Vagina (tissue), 2 donors: ENCODE data around the gene ANKRD11. TPM values are rescaled to one million over a fixed set of nuclear protein-coding genes. Genes with fewer than 3 reads are reported as not detected.

Experiments used
- DNase-seq, 2 donors: peaks; one replicate each; pipeline ENCODE4 v3.0.0-alpha.2; 2017; ENCODE audit errors: extremely low spot score in 2 of 2
- H3K27ac ChIP-seq: fragments of 200-600 bp; sonication (generic); one replicate; pipeline ENCODE4 v1.5.1; 2019
- H3K27me3 ChIP-seq: fragments of 200-600 bp; sonication (generic); one replicate; pipeline ENCODE4 v1.5.1; 2019
- H3K36me3 ChIP-seq, 2 donors: fragments of 200-600 bp; sonication (generic); one replicate each; pipeline ENCODE4 v1.5.1; 2017 to 2019
- H3K4me1 ChIP-seq: fragments of 200-600 bp; sonication (generic); one replicate; pipeline ENCODE4 v1.5.1; 2019
- H3K4me3 ChIP-seq, 2 donors: fragments of 200-600 bp; sonication (generic); 1 replicate in 1 of 2; 2 replicates in 1 of 2; pipeline ENCODE4 v1.5.1; 2016 to 2019
- H3K9me3 ChIP-seq: fragments of 200-600 bp; sonication (generic); one replicate; pipeline ENCODE4 v1.5.1; 2019
- CTCF ChIP-seq, 3 experiments: fragments of 450-650 bp in 2 of 3; fragments of 200-600 bp in 1 of 3; sonication (generic) in 1 of 3; IDR thresholded peaks; one replicate each; pipeline ENCODE4 v1.5.1; 2017 to 2019; ENCODE audit warnings: antibody characterized with exemption in 3 of 3, mild to moderate bottlenecking in 2 of 3, moderate library complexity in 2 of 3
- POLR2A ChIP-seq, 2 donors: fragments of 450-650 bp; IDR thresholded peaks; one replicate each; pipeline ENCODE4 v1.6.1; 2017; ENCODE audit warnings: antibody characterized with exemption in 2 of 2, mild to moderate bottlenecking in 2 of 2, moderate library complexity in 2 of 2
- POLR2AphosphoS5 ChIP-seq, 2 donors: sonication (generic); formaldehyde crosslinking; IDR thresholded peaks; one replicate each; pipeline ENCODE4 v1.9.0; 2017; ENCODE audit warnings: antibody characterized with exemption in 2 of 2, mild to moderate bottlenecking in 2 of 2, low read depth in 1 of 2; ENCODE audit not compliant: insufficient read depth in 1 of 2
- intact Hi-C: fragments of 100-400 bp; cut with DNase I; formaldehyde crosslinking; loops from one replicate; pipeline ENCODE4 v1.15.1; 2023
- total RNA-seq: library from RNA; depleted of rRNA; stranded (reverse); fragments of >200 nt; gene quantifications from one replicate; pipeline ENCODE4 v1.2.3, GENCODE V29; 2016

ANKRD11 gene
- total RNA-seq, 1 donor from 2014 or later: 135 TPM

GRCh38 chr16:89278441-89279240, 211.7 kb downstream of the ANKRD11 start:
- intact Hi-C loops: no loop called here
- no peak for DNase-seq
- Histone ChIP-seq H3K9me3 (no peaks in the 10 kb centered on the region), H3K36me3 (peaks cover 0 to 31% of the 10 kb centered on the region in 2 donors), H3K27ac (no peak overlapping the region), H3K4me1 (no peaks in the 10 kb centered on the region), H3K27me3 (no peaks in the 10 kb centered on the region), H3K4me3 (no peak overlapping the region)
- no peak for TF ChIP-seq POLR2AphosphoS5 (IDR thresholded peaks at IDR 0.05; ENCODE audit: insufficient read depth in 1 of 2, low read depth in 1 of 2)
- no peak for TF ChIP-seq CTCF (IDR thresholded peaks at IDR 0.05)
- TF ChIP-seq POLR2A (IDR thresholded peaks at IDR 0.05): no peak

GRCh38 chr16:89277641-89278341, 212.6 kb downstream of the ANKRD11 start:
- H3K36me3 ChIP-seq: peaks cover 0 to 38% of the 10 kb centered on the region in 2 donors
- H3K27me3 ChIP-seq: no peaks in the 10 kb centered on the region
- no peak for TF ChIP-seq POLR2A (IDR thresholded peaks at IDR 0.05)
- TF ChIP-seq POLR2AphosphoS5 (IDR thresholded peaks at IDR 0.05; ENCODE audit: insufficient read depth in 1 of 2, low read depth in 1 of 2): no peak
- TF ChIP-seq CTCF (IDR thresholded peaks at IDR 0.05): no peak
- intact Hi-C loops: no loop called here
- H3K9me3 ChIP-seq: no peaks in the 10 kb centered on the region
- no peaks in the 10 kb centered on the region for H3K4me1 ChIP-seq
- no peak for DNase-seq
- no peak overlapping the region for H3K4me3 ChIP-seq
- no peak overlapping the region for H3K27ac ChIP-seq

- Histone ChIP-seq H3K4me1 (no peaks in the 10 kb centered on the region), H3K4me3 (no peak overlapping the region), H3K27me3 (no peaks in the 10 kb centered on the region), H3K36me3 (peaks cover 0 to 43% of the 10 kb centered on the region in 2 donors), H3K27ac (no peak overlapping the region), H3K9me3 (no peaks in the 10 kb centered on the region)
- intact Hi-C loops: no loop called here
- DNase-seq: no peak
- no peak for TF ChIP-seq POLR2A (IDR thresholded peaks at IDR 0.05)
- no peak for TF ChIP-seq POLR2AphosphoS5 (IDR thresholded peaks at IDR 0.05; ENCODE audit: insufficient read depth in 1 of 2, low read depth in 1 of 2)
- no peak for TF ChIP-seq CTCF (IDR thresholded peaks at IDR 0.05)
Observed at GRCh38 chr16:89277049-89277448, 213.3 kb downstream of the ANKRD11 start.

GRCh38 chr16:89275837-89276720, 214.3 kb downstream of the ANKRD11 start:
- no peaks in the 10 kb centered on the region for H3K4me1 ChIP-seq

More at GRCh38 chr16:89275837-89276720, 214.3 kb downstream of the ANKRD11 start:
- H3K27ac ChIP-seq: no peak overlapping the region
- no peaks in the 10 kb centered on the region for H3K27me3 ChIP-seq
- H3K36me3 ChIP-seq: peaks cover 0 to 42% of the 10 kb centered on the region in 2 donors
- TF ChIP-seq CTCF (IDR thresholded peaks at IDR 0.05) (no peak), POLR2AphosphoS5 (IDR thresholded peaks at IDR 0.05; ENCODE audit: insufficient read depth in 1 of 2, low read depth in 1 of 2) (no peak), POLR2A (IDR thresholded peaks at IDR 0.05) (no peak)
- intact Hi-C loops: no loop called here
- no peak overlapping the region for H3K4me3 ChIP-seq
- H3K9me3 ChIP-seq: no peaks in the 10 kb centered on the region
- no peak for DNase-seq
